A549 treated with Hydrocortisone at 1 μM for 4 hours (cell line): ENCODE data around the gene NFAT5. TPM values are rescaled to one million over a fixed set of nuclear protein-coding genes. Genes with fewer than 3 reads are reported as not detected.

ENCODE experiments used
- total RNA-seq: library from RNA; stranded (reverse); fragments of 200-300 nt; extraction: Qiagen RNA extraction; gene quantifications from 5 replicates; pipeline ENCODE4 v1.2.3, GENCODE V29; 2022

Gene NFAT5, protein sequence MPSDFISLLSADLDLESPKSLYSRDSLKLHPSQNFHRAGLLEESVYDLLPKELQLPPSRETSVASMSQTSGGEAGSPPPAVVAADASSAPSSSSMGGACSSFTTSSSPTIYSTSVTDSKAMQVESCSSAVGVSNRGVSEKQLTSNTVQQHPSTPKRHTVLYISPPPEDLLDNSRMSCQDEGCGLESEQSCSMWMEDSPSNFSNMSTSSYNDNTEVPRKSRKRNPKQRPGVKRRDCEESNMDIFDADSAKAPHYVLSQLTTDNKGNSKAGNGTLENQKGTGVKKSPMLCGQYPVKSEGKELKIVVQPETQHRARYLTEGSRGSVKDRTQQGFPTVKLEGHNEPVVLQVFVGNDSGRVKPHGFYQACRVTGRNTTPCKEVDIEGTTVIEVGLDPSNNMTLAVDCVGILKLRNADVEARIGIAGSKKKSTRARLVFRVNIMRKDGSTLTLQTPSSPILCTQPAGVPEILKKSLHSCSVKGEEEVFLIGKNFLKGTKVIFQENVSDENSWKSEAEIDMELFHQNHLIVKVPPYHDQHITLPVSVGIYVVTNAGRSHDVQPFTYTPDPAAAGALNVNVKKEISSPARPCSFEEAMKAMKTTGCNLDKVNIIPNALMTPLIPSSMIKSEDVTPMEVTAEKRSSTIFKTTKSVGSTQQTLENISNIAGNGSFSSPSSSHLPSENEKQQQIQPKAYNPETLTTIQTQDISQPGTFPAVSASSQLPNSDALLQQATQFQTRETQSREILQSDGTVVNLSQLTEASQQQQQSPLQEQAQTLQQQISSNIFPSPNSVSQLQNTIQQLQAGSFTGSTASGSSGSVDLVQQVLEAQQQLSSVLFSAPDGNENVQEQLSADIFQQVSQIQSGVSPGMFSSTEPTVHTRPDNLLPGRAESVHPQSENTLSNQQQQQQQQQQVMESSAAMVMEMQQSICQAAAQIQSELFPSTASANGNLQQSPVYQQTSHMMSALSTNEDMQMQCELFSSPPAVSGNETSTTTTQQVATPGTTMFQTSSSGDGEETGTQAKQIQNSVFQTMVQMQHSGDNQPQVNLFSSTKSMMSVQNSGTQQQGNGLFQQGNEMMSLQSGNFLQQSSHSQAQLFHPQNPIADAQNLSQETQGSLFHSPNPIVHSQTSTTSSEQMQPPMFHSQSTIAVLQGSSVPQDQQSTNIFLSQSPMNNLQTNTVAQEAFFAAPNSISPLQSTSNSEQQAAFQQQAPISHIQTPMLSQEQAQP (N-terminal part only)
- total RNA-seq, result 3.2 to 7.7 TPM (median 5.4 TPM) in 5 replicates

DNA sequence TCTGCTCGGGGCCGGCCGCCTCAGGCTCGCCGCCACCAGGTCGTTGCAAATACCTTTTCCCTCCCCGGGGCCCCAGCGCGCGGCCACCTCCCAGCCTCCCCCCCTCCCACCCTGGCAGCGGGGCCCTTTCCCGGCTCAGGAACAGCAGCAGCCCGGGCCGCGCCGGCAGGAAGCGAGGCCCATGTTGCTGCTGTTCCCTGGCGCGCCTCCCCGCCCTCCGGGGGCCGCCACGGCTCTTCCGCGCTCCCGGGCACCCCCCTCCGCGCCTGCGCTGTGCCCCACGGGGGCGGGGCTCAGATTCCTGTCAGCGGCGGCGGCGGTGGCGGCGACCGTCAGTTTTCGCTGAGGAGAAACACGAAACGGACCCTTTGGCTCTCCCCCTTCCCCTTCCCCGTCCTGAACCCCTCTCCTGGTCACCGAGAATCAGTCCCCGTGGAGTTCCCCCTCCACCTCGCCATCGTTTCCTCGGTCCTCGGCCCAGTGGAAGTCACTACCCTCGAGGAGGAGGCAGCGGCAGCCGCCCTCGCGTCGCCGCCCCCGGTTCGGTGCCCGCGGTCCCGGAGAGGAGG lies at the start of gene NFAT5:
TSS of gene NFAT5 (plus strand) at position 296 of the 569 bp plus-strand sequence. CDS start 336 bp downstream, outside the sequence.

DNA sequence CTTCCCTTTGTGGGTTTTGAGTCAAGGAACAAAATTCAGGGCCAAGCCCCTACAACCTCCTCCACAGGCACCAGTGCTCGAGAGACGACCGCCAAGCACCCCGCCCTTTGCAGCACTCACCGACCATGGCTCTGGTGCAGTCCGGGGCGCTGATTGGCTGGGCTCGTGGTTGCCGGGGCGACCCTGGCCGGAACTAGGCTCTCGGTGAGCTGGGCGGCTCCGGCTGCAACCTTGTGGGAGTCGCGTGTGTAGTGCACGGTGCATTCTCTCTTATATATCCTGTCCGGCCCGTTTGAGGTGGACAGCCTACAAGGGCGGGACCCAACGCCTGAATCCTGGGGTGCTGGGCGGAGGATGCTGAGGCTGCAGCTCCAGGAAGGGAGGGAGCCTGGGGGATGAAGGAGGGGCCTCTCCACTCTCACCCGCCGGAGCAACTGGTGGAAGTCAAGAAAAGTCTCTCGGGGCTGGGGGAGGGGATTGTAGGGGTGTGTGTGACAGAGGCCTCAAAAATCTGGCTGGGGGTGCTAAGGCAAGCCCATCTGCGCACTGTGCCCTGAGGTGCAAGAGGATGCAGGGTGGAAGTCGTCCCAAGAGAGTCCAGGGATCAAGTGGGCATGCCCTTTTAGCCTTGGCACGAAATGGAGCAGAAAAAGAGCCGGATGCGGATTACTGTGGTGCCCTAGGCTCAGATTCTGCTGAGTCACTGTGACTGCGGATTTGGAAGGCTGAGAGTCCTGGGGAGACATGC lies 160.7 kb downstream of the NFAT5 start, which contains the start of gene NQO1:
TSS of gene NQO1 (minus strand) at position 248 of the 748 bp plus-strand sequence. CDS start at position 127, 121 bp downstream.

Other genes with a start within 250 kb of the NFAT5 start
- 18.0 to 41.0 TPM (median 38.8 TPM) in 5 replicates for gene PDF, start 235.4 kb upstream of the NFAT5 start, total RNA-seq
- gene COG8, start 226.4 kb upstream of the NFAT5 start, total RNA-seq, result 21.7 to 27.8 TPM (median 25.6 TPM) in 5 replicates
- gene NIP7, start 226.2 kb upstream of the NFAT5 start, total RNA-seq, result 49.8 to 69.1 TPM (median 53.1 TPM) in 5 replicates
- gene TMED6, start 214.2 kb upstream of the NFAT5 start, total RNA-seq, result 0.18 TPM in 1 of 5 replicates, not detected in the others
- gene TERF2, start 180.0 kb upstream of the NFAT5 start, total RNA-seq, result 20.4 to 28.4 TPM (median 21.8 TPM) in 5 replicates
- gene CYB5B, start 141.3 kb upstream of the NFAT5 start, total RNA-seq, result 186 to 226 TPM (median 196 TPM) in 5 replicates
- 2,292 to 2,538 TPM (median 2,443 TPM) in 5 replicates for gene NQO1, start 160.6 kb downstream of the NFAT5 start, total RNA-seq
- gene NOB1, start 189.0 kb downstream of the NFAT5 start, total RNA-seq, result 102 to 121 TPM (median 110 TPM) in 5 replicates
- gene WWP2, start 196.4 kb downstream of the NFAT5 start, total RNA-seq, result 21.5 to 25.7 TPM (median 22.7 TPM) in 5 replicates